Lower leg skin (tissue), 4 donors: ENCODE data around the gene L3MBTL3. TPM values are rescaled to one million over a fixed set of nuclear protein-coding genes. Genes with fewer than 3 reads are reported as not detected.

Experiments used
- DNase-seq, 2 donors: peaks; one replicate each; pipeline ENCODE4 v3.0.0-alpha.2; 2019; ENCODE audit warnings: low spot score in 2 of 2
- H3K4me3 ChIP-seq: fragments of 200-600 bp; sonication (generic); 2 replicates; pipeline ENCODE4 v1.5.1; 2017; ENCODE audit warnings: mild to moderate bottlenecking, low read depth; ENCODE audit not compliant: poor library complexity, severe bottlenecking
- CTCF ChIP-seq, 3 donors: fragments of 450-650 bp; IDR thresholded peaks; one replicate each; pipeline ENCODE4 v1.5.1; 2016; ENCODE audit warnings: antibody characterized with exemption in 3 of 3, mild to moderate bottlenecking in 3 of 3, moderate library complexity in 2 of 3
- POLR2A ChIP-seq, 2 donors: fragments of 450-650 bp; IDR thresholded peaks; one replicate each; pipeline ENCODE4 v1.6.1; 2016 to 2017; ENCODE audit warnings: antibody characterized with exemption in 2 of 2, mild to moderate bottlenecking in 1 of 2, moderate library complexity in 1 of 2
- WGBS, 2 donors: methylation state at CpG; one replicate each; pipeline ENCODE4 v1.1.5; 2018; 5-methylcytosine and 5-hydroxymethylcytosine counted together
- intact Hi-C: fragments of 100-400 bp; cut with DNase I; formaldehyde crosslinking; loops from one replicate; pipeline ENCODE4 v1.15.0; 2023; ENCODE audit warnings: low total_unique reads
- total RNA-seq, 4 donors: library from RNA; depleted of rRNA; stranded (reverse); fragments of >200 nt; gene quantifications; one replicate each; pipeline ENCODE4 v1.1.0, GENCODE V29; 2016

Gene L3MBTL3
- total RNA-seq, 4 donors from 2014 or later = 4.0 to 10.0 (median 5.9) TPM

GRCh38 chr6:130178692-130179091 lies 160.3 kb downstream of the L3MBTL3 start:
- no peak for DNase-seq
- no peak for TF ChIP-seq CTCF (IDR thresholded peaks at IDR 0.05)
- no peak for TF ChIP-seq POLR2A (IDR thresholded peaks at IDR 0.05)
- intact Hi-C loops = no loop called here
- no peak overlapping the region for H3K4me3 ChIP-seq
- 92 to 96% methylated on average over 1 of the region's 1 CpG for WGBS, 2 donors

GRCh38 chr6:130182466-130182865 lies 164.1 kb downstream of the L3MBTL3 start:
- intact Hi-C loops = no loop called here
- no peak overlapping the region for H3K4me3 ChIP-seq
- TF ChIP-seq CTCF (IDR thresholded peaks at IDR 0.05) = no peak
- no peak for TF ChIP-seq POLR2A (IDR thresholded peaks at IDR 0.05)
- DNase-seq = no peak

- TF ChIP-seq POLR2A (IDR thresholded peaks at IDR 0.05) = no peak
- no peak for TF ChIP-seq CTCF (IDR thresholded peaks at IDR 0.05)
- no peak for DNase-seq
- 88 to 93% methylated on average over 9 of the region's 9 CpGs for WGBS, 2 donors
- intact Hi-C loops = no loop called here
- no peak overlapping the region for H3K4me3 ChIP-seq
These were observed 165.2 kb downstream of the L3MBTL3 start for GRCh38 chr6:130183271-130184222.

- intact Hi-C loops = no loop called here
- no peak for TF ChIP-seq CTCF (IDR thresholded peaks at IDR 0.05)
- no peak for TF ChIP-seq POLR2A (IDR thresholded peaks at IDR 0.05)
- H3K4me3 ChIP-seq = no peak overlapping the region
- no peak for DNase-seq
- 93 to 95% methylated on average over 3 of the region's 3 CpGs for WGBS, 2 donors
These were observed 167.3 kb downstream of the L3MBTL3 start for GRCh38 chr6:130185658-130186057.

- 72 to 76% methylated on average over 3 of the region's 3 CpGs for WGBS, 2 donors
- no peak for DNase-seq
- intact Hi-C loops = no loop called here
- TF ChIP-seq CTCF (IDR thresholded peaks at IDR 0.05) (no peak), POLR2A (IDR thresholded peaks at IDR 0.05) (no peak)
- no peak overlapping the region for H3K4me3 ChIP-seq
These were observed 169.2 kb downstream of the L3MBTL3 start for GRCh38 chr6:130187335-130188206.
